ENCODE results near the gene GADD45GIP1.

DNA sequence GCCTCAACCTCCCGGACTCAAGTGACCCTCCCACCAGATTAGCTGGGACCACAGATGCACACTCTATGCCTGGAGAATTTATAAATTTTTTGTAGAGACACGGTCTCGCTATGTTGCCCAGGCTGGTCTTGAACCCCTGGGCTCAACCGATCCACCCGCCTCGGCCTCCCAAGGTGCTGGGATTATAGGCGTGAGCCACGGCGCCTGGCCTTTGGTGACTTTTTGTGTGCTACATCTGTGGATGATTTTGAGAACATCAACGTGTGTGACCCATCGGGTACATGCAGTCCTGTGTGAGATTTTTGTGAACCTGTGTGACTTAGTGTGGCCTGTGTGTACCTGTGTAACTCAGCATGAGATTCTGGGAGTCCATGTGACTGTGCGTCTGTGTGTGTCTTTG lies 29.7 kb upstream of the GADD45GIP1 start:
- TF ChIP-seq, protein P1, sequence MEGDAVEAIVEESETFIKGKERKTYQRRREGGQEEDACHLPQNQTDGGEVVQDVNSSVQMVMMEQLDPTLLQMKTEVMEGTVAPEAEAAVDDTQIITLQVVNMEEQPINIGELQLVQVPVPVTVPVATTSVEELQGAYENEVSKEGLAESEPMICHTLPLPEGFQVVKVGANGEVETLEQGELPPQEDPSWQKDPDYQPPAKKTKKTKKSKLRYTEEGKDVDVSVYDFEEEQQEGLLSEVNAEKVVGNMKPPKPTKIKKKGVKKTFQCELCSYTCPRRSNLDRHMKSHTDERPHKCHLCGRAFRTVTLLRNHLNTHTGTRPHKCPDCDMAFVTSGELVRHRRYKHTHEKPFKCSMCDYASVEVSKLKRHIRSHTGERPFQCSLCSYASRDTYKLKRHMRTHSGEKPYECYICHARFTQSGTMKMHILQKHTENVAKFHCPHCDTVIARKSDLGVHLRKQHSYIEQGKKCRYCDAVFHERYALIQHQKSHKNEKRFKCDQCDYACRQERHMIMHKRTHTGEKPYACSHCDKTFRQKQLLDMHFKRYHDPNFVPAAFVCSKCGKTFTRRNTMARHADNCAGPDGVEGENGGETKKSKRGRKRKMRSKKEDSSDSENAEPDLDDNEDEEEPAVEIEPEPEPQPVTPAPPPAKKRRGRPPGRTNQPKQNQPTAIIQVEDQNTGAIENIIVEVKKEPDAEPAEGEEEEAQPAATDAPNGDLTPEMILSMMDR (conservative IDR thresholded peaks at IDR 0.05 in 1 of 2, IDR thresholded peaks at IDR 0.05 in 1 of 2; ENCODE audit: low read depth in 1 of 2, low read length in 2 of 2) = no peak
- TF ChIP-seq EZH2 (IDR thresholded peaks at IDR 0.05; ENCODE audit: low read length, missing control alignments) = no peak
